GM19238 (cell line): ENCODE results near the gene IGF1R.
A peak's percentile ranks its signal among the peaks of the same experiment; 100 is the strongest.

Experiments
- DNase-seq: peaks from one replicate; pipeline ENCODE4 v3.0.0; 2011; ENCODE audit warnings: low spot score; ENCODE audit not compliant: insufficient read length

Gene IGF1R

GRCh38 chr15:98823616-98824015 lies 175.3 kb downstream of the IGF1R start:
- no peak for DNase-seq

GRCh38 chr15:98824595-98824994 lies 176.3 kb downstream of the IGF1R start:
- no peak for DNase-seq

GRCh38 chr15:98826658-98827057 lies 178.3 kb downstream of the IGF1R start:
- no peak for DNase-seq

- DNase-seq = no peak
These were observed 178.9 kb downstream of the IGF1R start for GRCh38 chr15:98827217-98827616.

GRCh38 chr15:98830034-98830634 lies 181.8 kb downstream of the IGF1R start:
- DNase-seq = no peak

GRCh38 chr15:98834976-98835375 lies 186.6 kb downstream of the IGF1R start:
- no peak for DNase-seq

GRCh38 chr15:98835876-98836275 lies 187.5 kb downstream of the IGF1R start:
- DNase-seq = no peak

GRCh38 chr15:98838387-98839259 lies 190.3 kb downstream of the IGF1R start:
- no peak for DNase-seq

- no peak for DNase-seq
These were observed 191.7 kb downstream of the IGF1R start for GRCh38 chr15:98840053-98840452.

GRCh38 chr15:98841419-98841970 lies 193.2 kb downstream of the IGF1R start:
- DNase-seq = no peak

GRCh38 chr15:98842192-98842972 lies 194.0 kb downstream of the IGF1R start:
- no peak for DNase-seq

GRCh38 chr15:98842973-98843285 lies 194.6 kb downstream of the IGF1R start:
- DNase-seq = no peak

- DNase-seq = no peak
These were observed 195.5 kb downstream of the IGF1R start for GRCh38 chr15:98843844-98844243.

- DNase-seq = no peak
These were observed 195.9 kb downstream of the IGF1R start for GRCh38 chr15:98844261-98844660.

GRCh38 chr15:98845138-98845884 lies 197.0 kb downstream of the IGF1R start:
- no peak for DNase-seq

GRCh38 chr15:98850961-98851572 lies 202.7 kb downstream of the IGF1R start:
- no peak for DNase-seq

- DNase-seq = peak; percentile 34
These were observed 204.8 kb downstream of the IGF1R start for GRCh38 chr15:98853161-98853560.

GRCh38 chr15:98853617-98854420 lies 205.5 kb downstream of the IGF1R start:
- no peak for DNase-seq

GRCh38 chr15:98854496-98854895 lies 206.2 kb downstream of the IGF1R start:
- no peak for DNase-seq
